ENCODE results near the gene STEAP3. TPM values are rescaled to one million over a fixed set of nuclear protein-coding genes. Genes with fewer than 3 reads are reported as not detected.

The STEAP3 gene
- total RNA-seq, 1 experiment from 2014 or later: 32.3 TPM

DNA sequence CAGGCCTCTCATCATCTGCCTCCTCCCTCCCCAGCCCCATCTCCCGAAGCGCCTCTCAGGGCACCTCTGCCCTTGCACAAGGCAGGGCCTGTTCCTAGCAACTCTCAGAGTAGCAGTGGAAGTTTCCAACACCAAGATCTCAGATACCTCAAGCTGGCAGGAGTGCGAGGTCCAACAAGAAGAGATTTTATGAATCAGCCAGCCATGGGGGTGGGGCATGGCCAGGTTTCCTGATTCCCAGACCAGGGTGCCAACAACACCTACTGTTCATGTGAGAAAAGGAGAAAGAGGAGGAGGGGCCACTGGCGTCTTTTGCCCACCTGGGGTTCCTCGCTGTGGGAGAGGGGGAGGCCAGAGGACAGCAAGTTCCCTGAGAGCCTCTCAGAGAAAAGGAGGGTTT is 6.6 kb upstream of the STEAP3 start:
- H3K27ac ChIP-seq (ENCODE audit: low read depth, low read length): no peak overlapping the region
- RAD21 ChIA-PET (ENCODE audit: low non-redundant PET in 1 of 2, low total read pairs in 2 of 2, uncharacterized antibody in 2 of 2, unreplicated experiment in 2 of 2): no interaction called here
- no peak overlapping the region for H2AFZ ChIP-seq (ENCODE audit: low read depth, low read length, poor library complexity, severe bottlenecking)
- H3K9me2 ChIP-seq (ENCODE audit: insufficient read depth): no peaks in the 10 kb centered on the region
- peak overlapping the region; percentile 15; the same call in 1 of the 2 replicates for H3K4me2 ChIP-seq (ENCODE audit: low read length)
- POLR2A ChIA-PET: no interaction called here
- H3K9me3 ChIP-seq (ENCODE audit: control insufficient read depth in 1 of 2, insufficient read depth in 1 of 2, low read depth in 1 of 2, low read length in 2 of 2): no peaks in the 10 kb centered on the region
- no peaks in the 10 kb centered on the region for H3K36me3 ChIP-seq (ENCODE audit: control insufficient read depth in 1 of 2, insufficient read depth in 2 of 2, low read length in 2 of 2)
- ATAC-seq: no peak
- no TSS peak for BruUV-seq (replicated peaks)
- H4K20me1 ChIP-seq (ENCODE audit: insufficient read depth): no peaks in the 10 kb centered on the region
- H3K27me3 ChIP-seq (ENCODE audit: insufficient read depth, low read length): 0 out of 2 replicates have a peak, but pooled peaks cover under 1% of the 10 kb centered on the region
- TF ChIP-seq ATF3 (IDR thresholded peaks at IDR 0.05) (no peak), ZFX (IDR thresholded peaks at IDR 0.05) (no peak), POLR2A (IDR thresholded peaks at IDR 0.05; ENCODE audit: borderline replicate concordance, extremely low read depth, insufficient read depth, insufficient read length) (no peak), EZH2phosphoT487 (IDR thresholded peaks at IDR 0.05; ENCODE audit: borderline replicate concordance) (no peak), SRF (IDR thresholded peaks at IDR 0.05; ENCODE audit: low read depth) (no peak), POLR2AphosphoS5 (IDR thresholded peaks at IDR 0.05; ENCODE audit: low read depth, low read length) (no peak), JUND (IDR thresholded peaks at IDR 0.05) (no peak), FOSL1 (IDR thresholded peaks at IDR 0.05; ENCODE audit: low read depth) (no peak), YY1 (IDR thresholded peaks at IDR 0.05; ENCODE audit: extremely low read depth, insufficient replicate concordance, low read depth, low read length) (no peak), TCF7L2 (IDR thresholded peaks at IDR 0.05; ENCODE audit: borderline replicate concordance, extremely low read depth, insufficient read depth, insufficient read length) (no peak), EGR1 (IDR thresholded peaks at IDR 0.05; ENCODE audit: low read depth) (no peak), EZH2 (IDR thresholded peaks at IDR 0.05) (no peak), MAX (IDR thresholded peaks at IDR 0.05) (no peak), ZNF274 (IDR thresholded peaks at IDR 0.05; ENCODE audit: low read depth, low read length) (no peak), SIN3A (IDR thresholded peaks at IDR 0.05; ENCODE audit: low read depth) (no peak), REST (IDR thresholded peaks at IDR 0.05; ENCODE audit: low read depth) (no peak), ELF1 (IDR thresholded peaks at IDR 0.05; ENCODE audit: borderline replicate concordance, low read depth) (no peak), RAD21 (IDR thresholded peaks at IDR 0.05; ENCODE audit: low read depth) (no peak), CEBPB (IDR thresholded peaks at IDR 0.05; ENCODE audit: low read depth) (no peak)
- TF ChIP-seq, protein P1, sequence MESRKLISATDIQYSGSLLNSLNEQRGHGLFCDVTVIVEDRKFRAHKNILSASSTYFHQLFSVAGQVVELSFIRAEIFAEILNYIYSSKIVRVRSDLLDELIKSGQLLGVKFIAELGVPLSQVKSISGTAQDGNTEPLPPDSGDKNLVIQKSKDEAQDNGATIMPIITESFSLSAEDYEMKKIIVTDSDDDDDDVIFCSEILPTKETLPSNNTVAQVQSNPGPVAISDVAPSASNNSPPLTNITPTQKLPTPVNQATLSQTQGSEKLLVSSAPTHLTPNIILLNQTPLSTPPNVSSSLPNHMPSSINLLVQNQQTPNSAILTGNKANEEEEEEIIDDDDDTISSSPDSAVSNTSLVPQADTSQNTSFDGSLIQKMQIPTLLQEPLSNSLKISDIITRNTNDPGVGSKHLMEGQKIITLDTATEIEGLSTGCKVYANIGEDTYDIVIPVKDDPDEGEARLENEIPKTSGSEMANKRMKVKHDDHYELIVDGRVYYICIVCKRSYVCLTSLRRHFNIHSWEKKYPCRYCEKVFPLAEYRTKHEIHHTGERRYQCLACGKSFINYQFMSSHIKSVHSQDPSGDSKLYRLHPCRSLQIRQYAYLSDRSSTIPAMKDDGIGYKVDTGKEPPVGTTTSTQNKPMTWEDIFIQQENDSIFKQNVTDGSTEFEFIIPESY (IDR thresholded peaks at IDR 0.05; ENCODE audit: extremely low read depth, insufficient replicate concordance, low read length): no peak
- no peak for DNase-seq (ENCODE audit: low read depth, low spot score)
- no peak overlapping the region for H3K9ac ChIP-seq (ENCODE audit: low read length)
- intact Hi-C loops (cut with micrococcal nuclease): no loop called here
- H3K79me2 ChIP-seq (ENCODE audit: insufficient read depth, low read length): no peaks in the 10 kb centered on the region
- CTCF ChIA-PET: no interaction called here
- H3K4me3 ChIP-seq (replicated peaks in 1 of 2; ENCODE audit: low read depth in 1 of 2, low read length in 2 of 2): no peak overlapping the region
- peaks cover 16 to 22% of the 10 kb centered on the region in 2 experiments; a peak in 3 of 4 replicates for H3K4me1 ChIP-seq (ENCODE audit: control insufficient read depth in 1 of 2, insufficient read depth in 2 of 2, low read length in 2 of 2)

Measured in HCT116 (cell line).